Naive B cell (primary cell): Measurements from ENCODE around the gene M1AP. TPM values are rescaled to one million over a fixed set of nuclear protein-coding genes. Genes with fewer than 3 reads are reported as not detected.
A peak's percentile ranks its signal among the peaks of the same experiment; 100 is the strongest.

ENCODE experiments used
- ATAC-seq, 2 donors: fragments of 150-1000 bp; cut with Tn5 transposase; 2 replicates each; pipeline ENCODE4 v1.10.0; 2021; ENCODE audit warnings: low read depth in 2 of 2, mild to moderate bottlenecking in 2 of 2, moderate library complexity in 2 of 2
- DNase-seq: peaks from one replicate; pipeline ENCODE4 v3.0.0; 2022
- H3K27ac Mint-ChIP-seq, 6 donors: one replicate each; pipeline ENCODE4 v1.8.0; 2020 to 2022; ENCODE audit warnings: mild to moderate bottlenecking in 6 of 6, mixed read lengths in 6 of 6, moderate library complexity in 5 of 6, inconsistent platforms in 2 of 6
- H3K27me3 Mint-ChIP-seq, 3 donors: one replicate each; pipeline ENCODE4 v1.8.0; 2021 to 2022; ENCODE audit warnings: mixed read lengths in 3 of 3, mild to moderate bottlenecking in 1 of 3
- H3K36me3 Mint-ChIP-seq, 2 donors: one replicate each; pipeline ENCODE4 v1.8.0; 2020 to 2022; ENCODE audit warnings: mixed read lengths in 2 of 2, inconsistent platforms in 1 of 2, mild to moderate bottlenecking in 1 of 2
- H3K4me1 Mint-ChIP-seq, 3 donors: one replicate each; pipeline ENCODE4 v1.8.0; 2020 to 2022; ENCODE audit warnings: mixed read lengths in 3 of 3, inconsistent platforms in 1 of 3, mild to moderate bottlenecking in 1 of 3, moderate library complexity in 1 of 3
- H3K4me3 Mint-ChIP-seq, 8 donors: one replicate each; pipeline ENCODE4 v1.8.0; 2020 to 2022; ENCODE audit warnings: mild to moderate bottlenecking in 8 of 8, mixed read lengths in 8 of 8, moderate library complexity in 8 of 8, inconsistent platforms in 2 of 8
- H3K9me3 Mint-ChIP-seq, 7 donors: one replicate each; pipeline ENCODE4 v1.8.0; 2020 to 2022; ENCODE audit warnings: mixed read lengths in 7 of 7, mild to moderate bottlenecking in 5 of 7, inconsistent platforms in 2 of 7, moderate library complexity in 1 of 7
- polyA plus RNA-seq, 6 donors: library from polyadenylated mRNA; unstranded; fragments of 300-500 nt; fragmentation: Illumina TruSeq; gene quantifications; one replicate each; pipeline ENCODE4 v1.2.3, GENCODE V29; 2021; ENCODE audit warnings: low read depth in 6 of 6

The M1AP gene
- polyA plus RNA-seq, 6 donors from 2014 or later, result not detected

GRCh38 chr2:74552914-74553811 lies 95.0 kb downstream of the M1AP start:
- Mint-ChIP-seq H3K4me3 (peak overlapping the region; percentile 68 to 98 (median 86)), H3K4me1 (peaks cover 32 to 45% (median 39%) of the 10 kb centered on the region in 3 donors)
- no peak for DNase-seq

DNA sequence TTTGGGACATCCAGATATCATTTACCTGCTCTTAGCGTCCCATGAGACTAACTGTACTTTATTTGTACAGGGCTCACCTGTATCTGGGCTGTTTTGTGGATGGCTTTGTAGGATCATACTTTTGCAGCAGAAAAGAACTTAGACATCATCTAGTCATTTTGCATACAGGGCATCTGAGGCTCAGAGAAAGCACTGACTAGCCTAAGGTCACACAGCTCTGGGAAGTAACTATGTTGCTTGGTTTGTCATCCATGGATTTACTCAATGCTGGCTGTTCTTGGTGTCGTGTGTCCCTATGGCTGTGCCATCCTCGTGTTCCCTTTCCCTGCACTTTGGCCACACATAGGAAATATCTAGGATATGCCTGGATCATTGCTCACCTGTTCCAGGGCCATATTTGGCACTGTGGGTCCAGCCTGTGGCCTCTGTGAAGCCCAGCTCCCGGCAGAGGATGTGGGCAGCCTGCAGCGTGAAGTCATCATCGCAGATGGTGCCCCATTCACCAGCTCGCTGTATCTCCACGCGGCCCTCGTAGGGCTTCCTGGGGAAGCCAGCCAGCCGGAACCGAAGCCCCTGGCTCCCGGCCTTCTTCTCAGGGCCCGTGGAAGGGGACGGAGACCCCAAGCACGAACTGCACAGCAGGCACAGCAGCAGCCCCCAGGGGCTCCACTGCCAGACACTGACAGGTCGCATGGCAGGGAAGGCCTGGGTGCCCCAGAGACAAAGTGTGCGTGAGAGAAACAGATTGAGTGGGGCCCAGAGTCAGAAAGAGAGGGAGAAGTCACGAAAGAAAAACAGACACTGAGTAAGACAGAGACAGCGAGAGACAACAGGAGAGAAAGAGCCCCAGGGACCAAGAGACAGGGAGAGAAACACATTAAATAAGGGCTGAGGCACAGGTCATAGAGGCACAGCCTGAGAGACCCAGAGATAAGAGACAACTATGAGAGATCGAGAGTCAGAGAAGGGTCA lies 95.9 kb downstream of the M1AP start:
- no peak for ATAC-seq

More at GRCh38 chr2:74552914-74553811, 95.0 kb downstream of the M1AP start:
- Mint-ChIP-seq H3K27ac (peak overlapping the region in 5 of 6 donors; percentile 86 to 98 (median 96)), H3K27me3 (peaks cover 12 to 25% (median 24%) of the 10 kb centered on the region in 3 donors), H3K9me3 (no peaks in the 10 kb centered on the region), H3K36me3 (no peaks in the 10 kb centered on the region)
- ATAC-seq, result no peak

GRCh38 chr2:74551530-74551929 lies 96.6 kb downstream of the M1AP start:
- Mint-ChIP-seq H3K4me1 (peaks cover 27 to 37% (median 30%) of the 10 kb centered on the region in 3 donors), H3K9me3 (no peaks in the 10 kb centered on the region), H3K4me3 (peak overlapping the region in 3 of 8 donors; percentile 6 to 78 (median 60)), H3K27ac (peak overlapping the region in 2 of 6 donors; percentile 82 to 88), H3K27me3 (peaks cover 20 to 39% (median 34%) of the 10 kb centered on the region in 3 donors), H3K36me3 (no peaks in the 10 kb centered on the region)
- no peak for DNase-seq
- no peak for ATAC-seq

More for the DNA sequence above, 95.9 kb downstream of the M1AP start:
- Mint-ChIP-seq H3K4me3 (peak overlapping the region; percentile 13 to 97 (median 60)), H3K9me3 (no peaks in the 10 kb centered on the region), H3K27me3 (peaks cover 18 to 33% (median 31%) of the 10 kb centered on the region in 3 donors), H3K36me3 (no peaks in the 10 kb centered on the region), H3K4me1 (peaks cover 33 to 44% (median 37%) of the 10 kb centered on the region in 3 donors), H3K27ac (peak overlapping the region in 5 of 6 donors; percentile 9 to 88 (median 46))
- DNase-seq, result no peak

- Mint-ChIP-seq H3K4me3 (peak overlapping the region in 7 of 8 donors; percentile 31 to 91 (median 75)), H3K36me3 (no peaks in the 10 kb centered on the region), H3K27ac (peak overlapping the region in 1 of 6 donors; percentile 26), H3K27me3 (peaks cover 20 to 42% (median 39%) of the 10 kb centered on the region in 3 donors), H3K9me3 (no peaks in the 10 kb centered on the region), H3K4me1 (peaks cover 17 to 25% (median 20%) of the 10 kb centered on the region in 3 donors)
- ATAC-seq, result no peak
- no peak for DNase-seq
Observed at GRCh38 chr2:74550231-74550630, 97.9 kb downstream of the M1AP start.

- ATAC-seq (peak; percentile 30 to 40), DNase-seq (no peak)
- Mint-ChIP-seq H3K4me3 (peak overlapping the region; percentile 74 to 91 (median 81)), H3K36me3 (no peaks in the 10 kb centered on the region), H3K27me3 (peaks cover 20 to 42% (median 39%) of the 10 kb centered on the region in 3 donors), H3K4me1 (peaks cover 12 to 21% (median 13%) of the 10 kb centered on the region in 3 donors), H3K9me3 (no peaks in the 10 kb centered on the region), H3K27ac (peak overlapping the region in 1 of 6 donors; percentile 31)
Observed at GRCh38 chr2:74548900-74549826, 99.0 kb downstream of the M1AP start.

GRCh38 chr2:74548285-74548899 lies 99.7 kb downstream of the M1AP start:
- H3K36me3 Mint-ChIP-seq, result no peaks in the 10 kb centered on the region
- no peak for ATAC-seq
- DNase-seq, result no peak
- peak overlapping the region in 3 of 6 donors; percentile 49 to 70 (median 67) for H3K27ac Mint-ChIP-seq
- peak overlapping the region; percentile 65 to 92 (median 78) for H3K4me3 Mint-ChIP-seq
- H3K4me1 Mint-ChIP-seq, result peaks cover 7 to 17% (median 9%) of the 10 kb centered on the region in 3 donors
- no peaks in the 10 kb centered on the region for H3K9me3 Mint-ChIP-seq
- peaks cover 20 to 42% (median 39%) of the 10 kb centered on the region in 3 donors for H3K27me3 Mint-ChIP-seq

- no peaks in the 10 kb centered on the region for H3K36me3 Mint-ChIP-seq
- peaks cover 20 to 33% (median 32%) of the 10 kb centered on the region in 3 donors for H3K27me3 Mint-ChIP-seq
- H3K4me3 Mint-ChIP-seq, result no peak overlapping the region
- no peaks in the 10 kb centered on the region for H3K9me3 Mint-ChIP-seq
- no peak for DNase-seq
- peak overlapping the region in 2 of 6 donors; percentile 10 to 30 for H3K27ac Mint-ChIP-seq
- H3K4me1 Mint-ChIP-seq, result peaks cover 6 to 12% (median 8%) of the 10 kb centered on the region in 3 donors
- no peak for ATAC-seq
Observed at GRCh38 chr2:74546004-74546403, 102.1 kb downstream of the M1AP start.

DNA sequence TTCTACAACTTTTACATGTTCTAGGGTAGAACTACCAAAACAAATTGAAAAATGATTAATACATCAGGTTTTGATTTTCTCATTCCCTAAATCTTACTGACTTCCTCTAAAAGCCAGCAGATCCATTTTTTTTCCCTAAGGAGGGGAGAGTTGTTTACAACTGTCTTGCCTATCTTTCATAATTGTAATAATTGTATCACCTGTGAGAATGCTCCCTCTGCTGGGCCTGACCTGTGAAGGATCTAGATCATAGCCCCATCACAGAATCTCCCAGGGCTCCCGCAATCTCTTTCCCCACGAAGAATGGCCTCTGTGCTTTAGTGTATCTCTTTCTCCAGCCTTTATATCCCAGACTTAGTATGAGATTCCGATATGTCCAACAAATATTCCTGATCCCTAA lies 103.5 kb downstream of the M1AP start:
- Mint-ChIP-seq H3K9me3 (no peaks in the 10 kb centered on the region), H3K27me3 (peaks cover 13 to 26% (median 23%) of the 10 kb centered on the region in 3 donors), H3K27ac (no peak overlapping the region), H3K4me3 (peak overlapping the region in 1 of 8 donors; percentile 6), H3K36me3 (no peaks in the 10 kb centered on the region), H3K4me1 (peaks cover 11 to 23% (median 11%) of the 10 kb centered on the region in 3 donors)
- DNase-seq, result no peak
- no peak for ATAC-seq

DNA sequence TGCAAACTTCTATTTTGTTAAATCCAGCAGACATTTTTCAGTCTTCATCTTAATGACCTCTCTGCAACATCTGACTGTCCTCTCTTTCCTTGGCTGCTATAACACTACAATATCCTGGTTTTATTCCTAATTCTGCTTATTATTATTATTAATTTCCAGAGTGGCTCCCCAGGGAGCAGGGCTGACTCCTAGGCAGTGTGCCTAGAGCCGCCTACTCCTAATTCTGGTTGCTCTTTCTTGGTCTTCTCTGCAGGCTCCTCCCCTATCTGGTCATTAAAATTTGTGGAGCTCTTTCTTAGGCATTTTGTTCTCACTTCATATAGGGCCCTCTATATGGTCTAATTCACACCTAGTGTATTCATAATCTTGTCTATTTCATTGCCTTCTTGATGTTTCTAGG lies 105.2 kb downstream of the M1AP start:
- no peak for ATAC-seq
- no peak for DNase-seq
- peaks cover 7 to 16% (median 13%) of the 10 kb centered on the region in 3 donors for H3K27me3 Mint-ChIP-seq

DNA sequence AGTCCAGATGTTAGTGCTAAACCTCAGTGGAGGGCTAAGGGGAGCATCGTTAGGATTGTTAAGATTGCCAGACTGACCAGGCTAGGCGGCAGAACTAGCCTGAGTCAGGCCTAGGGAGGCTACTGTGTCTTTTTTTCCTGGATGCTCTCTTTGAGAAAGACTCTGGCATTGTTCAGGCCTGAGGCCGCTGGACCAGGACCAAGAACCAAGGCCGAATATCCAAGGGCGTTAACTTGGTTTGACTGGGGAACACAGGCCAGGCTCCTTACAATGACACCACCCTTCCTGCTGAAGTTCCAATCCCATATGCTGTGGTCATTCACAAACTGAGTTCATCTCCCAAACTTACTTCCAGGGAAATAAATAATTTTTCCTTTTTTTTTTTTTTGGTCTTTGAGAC lies 107.8 kb downstream of the M1AP start:
- Mint-ChIP-seq H3K9me3 (peaks cover 0 to 4% (median 0%) of the 10 kb centered on the region in 7 donors), H3K27ac (peak overlapping the region in 1 of 6 donors; percentile 94), H3K36me3 (peaks cover 0 to 8% of the 10 kb centered on the region in 2 donors), H3K4me1 (peaks cover 31 to 32% (median 32%) of the 10 kb centered on the region in 3 donors), H3K4me3 (peak overlapping the region in 3 of 8 donors; percentile 72 to 94 (median 85)), H3K27me3 (no peaks in the 10 kb centered on the region)
- ATAC-seq, result no peak
- no peak for DNase-seq

More for the DNA sequence above, 105.2 kb downstream of the M1AP start:
- peaks cover 0 to 4% (median 0%) of the 10 kb centered on the region in 7 donors for H3K9me3 Mint-ChIP-seq
- no peak overlapping the region for H3K4me3 Mint-ChIP-seq
- H3K4me1 Mint-ChIP-seq, result peaks cover 22 to 30% (median 22%) of the 10 kb centered on the region in 3 donors
- H3K27ac Mint-ChIP-seq, result peak overlapping the region in 1 of 6 donors; percentile 84
- H3K36me3 Mint-ChIP-seq, result peaks cover 0 to 8% of the 10 kb centered on the region in 2 donors

DNA sequence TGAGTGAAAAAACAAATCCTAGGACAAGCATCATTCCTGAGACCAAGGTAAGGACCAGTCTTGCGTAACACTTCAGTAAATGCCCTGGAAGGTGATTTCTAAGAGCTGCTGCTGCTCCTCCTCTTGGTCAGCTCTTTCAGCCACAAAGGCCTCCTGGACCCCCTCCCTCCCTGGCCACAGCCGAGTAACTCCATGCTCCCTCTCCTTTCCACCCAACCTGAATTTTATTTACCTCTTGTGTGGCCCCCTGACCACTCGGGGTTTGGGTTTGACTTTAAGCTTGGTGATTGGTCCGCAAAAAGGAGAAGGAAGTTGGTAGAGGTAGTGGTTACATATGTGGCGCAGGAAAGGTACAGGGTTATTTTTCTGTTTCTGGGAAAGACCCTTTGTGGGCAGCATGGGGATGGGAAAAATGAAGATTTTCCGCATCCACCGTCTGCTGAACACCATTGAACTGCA lies 109.2 kb downstream of the M1AP start:
- Mint-ChIP-seq H3K4me1 (peaks cover 31 to 32% (median 32%) of the 10 kb centered on the region in 3 donors), H3K27me3 (no peaks in the 10 kb centered on the region), H3K4me3 (peak overlapping the region; percentile 73 to 94 (median 88)), H3K9me3 (peaks cover 0 to 4% (median 0%) of the 10 kb centered on the region in 7 donors), H3K27ac (peak overlapping the region; percentile 94 to 98 (median 96)), H3K36me3 (peaks cover 0 to 8% of the 10 kb centered on the region in 2 donors)
- peak; percentile 94 for ATAC-seq
- DNase-seq, result no peak
